ENCODE measurements around the gene ALDH8A1.
A peak's percentile ranks its signal among the peaks of the same experiment; 100 is the strongest.
"Not testable (repeated sequence)": the region's sequence is repeated elsewhere in the genome, so short reads cannot be mapped to it uniquely, and the experiment has no call there.

Gene ALDH8A1

DNA sequence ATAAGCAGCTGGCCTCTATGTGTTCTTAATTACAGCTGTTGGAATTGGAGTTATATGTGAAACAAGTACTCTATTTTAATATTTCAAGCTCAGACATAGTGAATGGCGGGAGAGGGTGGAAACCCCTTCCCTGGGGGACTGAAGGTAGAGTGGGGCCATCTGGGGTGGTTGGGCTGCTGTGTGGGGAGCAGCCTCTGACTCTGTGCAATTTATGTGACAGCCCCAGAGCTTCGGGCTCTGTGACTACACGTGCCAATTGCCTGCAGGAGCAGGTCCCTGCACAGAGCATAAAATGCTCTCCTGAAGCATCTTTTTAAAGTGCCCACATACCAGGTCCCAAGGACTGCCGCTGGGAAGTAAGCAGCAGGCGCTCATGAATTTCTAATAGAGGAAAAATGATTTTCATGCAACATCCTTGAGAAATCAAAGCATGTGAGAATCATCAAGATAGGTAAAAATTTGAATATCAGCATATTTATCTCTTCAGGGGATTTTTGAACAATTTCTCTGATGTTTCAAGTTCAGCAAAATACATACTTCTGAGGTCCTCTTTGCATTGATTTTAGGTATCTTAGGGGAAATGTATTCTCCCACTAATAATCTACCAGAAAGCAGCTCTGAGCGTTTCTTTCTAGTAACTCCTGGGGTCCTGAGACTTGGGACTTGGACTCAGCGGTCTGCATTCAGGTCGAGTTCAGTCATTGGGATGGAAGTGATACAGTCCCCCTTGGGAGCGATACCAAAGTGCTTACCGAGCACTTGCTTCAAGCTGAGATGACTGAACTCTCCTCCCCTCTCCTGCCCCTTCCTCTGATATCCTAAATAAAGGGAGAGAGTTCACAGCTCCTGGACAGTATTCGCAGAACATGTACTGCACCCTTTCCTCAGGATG is 40.0 kb downstream of the ALDH8A1 start:
- no peak for DNase-seq

- no peak for DNase-seq
These were observed 40.9 kb downstream of the ALDH8A1 start for GRCh38 chr6:134908906-134909516.

DNA sequence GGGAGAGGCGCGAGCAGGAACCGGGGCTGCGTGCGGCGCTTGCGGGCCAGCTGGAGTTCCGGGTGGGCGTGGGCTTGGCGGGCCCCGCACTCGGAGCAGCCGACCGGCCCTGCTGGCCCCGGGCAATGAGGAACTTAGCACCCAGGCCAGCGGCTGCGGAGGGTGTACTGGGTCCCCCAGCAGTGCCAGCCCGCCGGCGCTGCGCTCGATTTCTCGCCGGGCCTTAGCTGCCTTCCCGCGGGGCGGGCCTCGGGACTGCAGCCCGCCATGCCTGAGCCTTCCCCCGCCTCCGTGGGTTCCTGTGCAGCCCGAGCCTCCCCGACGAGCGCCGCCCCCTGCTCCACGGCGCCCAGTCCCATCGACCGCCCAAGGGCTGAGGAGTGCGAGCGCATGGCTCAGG is 45.2 kb downstream of the ALDH8A1 start:
- not testable (repeated sequence) for DNase-seq

DNA sequence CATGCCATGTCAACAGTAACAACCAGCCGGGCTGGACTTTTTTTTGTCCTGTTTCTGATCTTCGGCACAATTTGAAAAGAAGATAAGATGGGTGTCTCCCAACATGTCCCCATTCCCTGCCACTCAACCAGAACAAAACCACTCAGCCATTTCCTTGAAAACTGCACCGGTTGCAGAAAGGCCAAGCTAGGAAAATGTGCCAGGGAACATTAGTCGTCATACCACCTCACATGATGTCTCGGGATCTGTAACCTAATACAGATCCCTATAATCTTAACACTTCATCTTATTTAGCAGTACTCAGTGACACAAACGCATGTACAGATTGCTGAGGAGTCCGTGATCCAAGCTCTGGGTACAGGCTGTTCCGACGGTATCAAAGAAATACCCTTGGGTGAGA is 46.5 kb downstream of the ALDH8A1 start:
- no peak for DNase-seq

DNA sequence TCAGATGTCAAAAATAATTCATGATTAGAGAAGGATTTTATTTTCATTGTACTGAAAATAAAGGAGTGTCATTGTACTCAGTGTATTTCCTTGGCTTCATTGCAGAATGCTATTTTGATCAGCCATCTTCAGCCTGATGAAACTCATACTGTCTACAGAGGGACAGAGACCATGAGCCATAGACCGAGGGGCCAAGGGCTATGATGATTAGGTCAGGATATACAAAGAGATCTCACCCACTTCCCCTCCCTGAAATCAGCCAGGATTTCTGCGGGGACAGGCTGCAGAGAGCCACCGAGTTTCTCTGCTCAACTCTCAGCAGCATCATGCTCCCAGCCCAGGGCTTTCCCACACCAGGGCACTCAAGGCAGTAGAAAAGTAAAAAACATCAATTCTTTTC is 47.0 kb downstream of the ALDH8A1 start:
- DNase-seq = no peak

GRCh38 chr6:134902074-134902861 is 47.6 kb downstream of the ALDH8A1 start:
- no peak for DNase-seq

- no peak for DNase-seq
These were observed 51.3 kb downstream of the ALDH8A1 start for GRCh38 chr6:134898575-134898974.

GRCh38 chr6:134898166-134898565 is 51.7 kb downstream of the ALDH8A1 start:
- DNase-seq = not testable (repeated sequence)

GRCh38 chr6:134896910-134897309 is 53.0 kb downstream of the ALDH8A1 start:
- DNase-seq = peak; percentile 74

GRCh38 chr6:134894800-134895199 is 55.1 kb downstream of the ALDH8A1 start:
- no peak for DNase-seq

DNA sequence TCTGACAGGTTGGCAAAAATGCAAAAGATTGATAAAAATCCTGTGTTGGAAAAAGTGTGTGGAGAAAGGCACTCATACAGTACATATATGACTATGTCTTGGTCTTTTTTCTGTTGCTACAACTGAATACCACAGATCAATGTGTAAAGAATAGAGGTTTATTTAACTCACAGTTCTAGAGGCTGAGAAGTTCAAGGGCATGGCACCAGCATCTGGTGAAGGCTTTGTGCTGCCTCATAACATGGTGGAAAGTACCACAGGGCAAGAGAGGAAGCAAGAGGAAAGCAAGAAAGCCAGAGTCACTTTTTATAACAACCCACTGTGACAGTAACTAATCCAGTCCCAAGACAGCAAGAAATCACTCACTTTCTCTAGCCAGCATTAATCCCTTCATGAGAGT is 57.5 kb downstream of the ALDH8A1 start:
- DNase-seq = no peak

DNA sequence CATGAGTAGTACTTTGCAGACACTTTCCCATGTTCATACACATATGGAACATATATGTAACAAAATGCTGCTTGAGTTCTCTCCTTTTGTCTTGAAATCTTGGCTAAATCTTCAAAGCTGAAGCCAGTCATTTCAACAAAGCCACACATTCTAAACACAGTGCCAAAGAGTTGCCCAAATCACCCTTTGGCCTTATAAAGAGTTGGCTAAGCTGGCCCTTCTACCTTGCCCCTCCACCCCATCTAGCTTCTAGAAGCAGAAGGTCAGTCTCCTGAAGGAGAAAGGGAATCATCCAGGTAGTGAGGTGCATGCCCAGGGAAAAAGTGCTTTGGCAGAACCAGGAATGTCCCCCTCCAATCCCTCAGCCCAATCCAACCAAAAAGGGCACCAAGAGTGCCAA is 58.3 kb downstream of the ALDH8A1 start:
- no peak for DNase-seq

DNA sequence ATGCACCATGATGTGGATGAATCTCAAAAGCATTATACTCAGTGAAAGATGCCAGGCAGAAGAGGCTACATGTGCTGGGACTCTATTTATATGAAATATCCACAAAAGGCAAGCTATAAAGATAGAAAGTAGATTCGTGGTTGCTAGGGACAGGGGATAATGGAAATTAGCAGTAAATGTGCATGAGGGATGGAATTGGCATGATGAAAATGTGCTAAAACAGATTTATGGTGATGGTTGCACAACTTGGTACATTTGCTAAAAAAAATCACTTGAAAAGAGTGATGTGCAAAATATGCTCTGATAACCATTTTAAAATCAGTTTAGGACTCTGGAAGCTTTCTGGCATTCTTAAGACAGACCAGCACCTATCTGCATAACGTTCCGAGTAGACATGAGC is 61.6 kb downstream of the ALDH8A1 start:
- no peak for DNase-seq

GRCh38 chr6:134884752-134885151 is 65.1 kb downstream of the ALDH8A1 start:
- DNase-seq = no peak

GRCh38 chr6:134883314-134883713 is 66.6 kb downstream of the ALDH8A1 start:
- DNase-seq = no peak

- peak; percentile 27 for DNase-seq
These were observed 67.4 kb downstream of the ALDH8A1 start for GRCh38 chr6:134882426-134883038.

DNA sequence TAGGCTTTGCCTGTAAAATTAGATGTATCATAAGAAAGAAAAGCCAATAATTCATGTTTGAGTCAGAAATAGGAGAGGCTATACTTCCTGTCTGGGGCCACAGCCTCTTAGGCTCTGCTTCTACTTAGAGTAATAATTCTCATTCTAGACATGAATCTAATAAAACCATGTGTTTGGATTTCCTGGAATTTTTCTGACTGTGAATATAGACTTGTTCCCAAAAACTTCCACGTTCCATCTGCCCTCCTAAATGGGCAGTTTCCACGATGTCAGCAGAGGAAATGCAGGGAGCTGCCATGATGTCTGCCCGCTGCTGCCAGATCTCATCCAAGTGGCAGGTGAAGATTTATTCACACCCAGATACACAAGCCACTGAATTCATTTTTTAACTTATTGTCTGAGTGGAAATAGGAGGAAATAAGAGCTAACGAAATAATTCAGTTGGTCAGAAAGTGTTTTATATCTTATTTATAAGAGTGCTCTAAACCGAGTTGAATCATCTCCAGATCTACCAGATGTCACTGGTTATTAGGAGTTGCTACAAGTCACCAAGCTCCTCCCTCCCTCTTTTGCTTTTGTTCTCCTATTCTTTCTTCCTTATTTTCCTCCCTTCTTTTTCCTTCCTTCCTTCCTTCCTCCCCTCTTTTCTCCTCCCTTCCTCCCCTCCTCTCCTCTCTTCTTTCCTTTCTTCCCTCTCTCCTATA is 69.3 kb downstream of the ALDH8A1 start:
- DNase-seq = no peak

- no peak for DNase-seq
These were observed 71.8 kb downstream of the ALDH8A1 start for GRCh38 chr6:134878136-134878535.

DNA sequence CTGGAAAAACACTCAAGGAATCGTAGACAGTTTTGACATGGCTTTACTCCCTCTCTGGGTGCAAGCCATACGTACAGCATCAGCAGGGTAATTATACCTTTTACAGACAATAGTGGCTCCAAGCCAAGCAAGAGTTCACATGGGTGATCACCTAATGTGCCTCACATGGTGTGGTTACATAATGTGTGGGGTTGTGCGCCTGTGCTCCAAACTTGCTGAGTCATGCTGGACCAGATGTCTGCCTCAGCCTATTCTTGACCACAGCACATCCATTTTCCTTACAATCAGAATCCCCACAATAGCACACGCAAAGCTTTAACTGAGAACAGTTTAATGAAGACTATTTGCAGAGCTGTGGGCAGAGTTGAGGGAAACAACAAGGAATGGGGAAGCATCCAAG is 74.5 kb downstream of the ALDH8A1 start:
- no peak for DNase-seq

- no peak for DNase-seq
These were observed 76.2 kb downstream of the ALDH8A1 start for GRCh38 chr6:134873500-134874388.
